ENCODE measurements around the gene EZH2. TPM values are rescaled to one million over a fixed set of nuclear protein-coding genes. Genes with fewer than 3 reads are reported as not detected.

Gene EZH2
- total and polyA plus RNA-seq, 12 donors = 0.53 to 4.6 (median 1.4) TPM

GRCh38 chr7:148825338-148825737 is 58.8 kb downstream of the EZH2 start:
- H3K27ac ChIP-seq = no peak overlapping the region
- H3K36me3 ChIP-seq = peaks cover 0 to 63% (median 0%) of the 10 kb centered on the region in 9 donors
- H3K4me3 ChIP-seq = no peak overlapping the region
- 80% methylated on average over 5 of the region's 5 CpGs for WGBS, 2 donors
- no peak for TF ChIP-seq CTCF (IDR thresholded peaks at IDR 0.05)
- no peaks in the 10 kb centered on the region for H3K4me1 ChIP-seq
- intact Hi-C loops (cut with DNase I) = loop anchor here in 1 of 10 donors (5.0 kb wide), 1 partner anchor 52 kb away; no protein-coding TSS in a partner anchor
- no peak for ATAC-seq
- H3K9me3 ChIP-seq = no peaks in the 10 kb centered on the region
- H3K27me3 ChIP-seq = no peaks in the 10 kb centered on the region
- DNase-seq = no peak

DNA sequence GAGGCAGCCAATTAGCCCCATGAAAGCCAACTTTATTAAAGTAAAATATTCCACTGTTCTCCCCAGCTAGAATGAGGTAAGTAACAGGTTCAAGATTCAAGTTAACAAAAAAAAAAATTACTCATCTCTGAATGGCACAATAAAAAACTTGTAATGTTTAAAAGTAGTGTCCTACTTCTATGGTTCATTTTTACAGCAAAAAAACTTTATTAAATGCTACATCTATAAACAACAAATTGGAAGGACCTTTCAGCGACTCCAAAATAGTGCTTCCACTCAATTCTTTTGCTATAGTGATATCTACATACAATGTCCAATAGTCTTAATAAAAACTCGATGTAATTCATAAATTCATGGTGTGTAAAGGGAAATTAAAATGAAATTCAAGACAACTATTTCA is 59.2 kb downstream of the EZH2 start:
- 97% methylated on average over 2 of the region's 2 CpGs for WGBS, 2 donors

DNA sequence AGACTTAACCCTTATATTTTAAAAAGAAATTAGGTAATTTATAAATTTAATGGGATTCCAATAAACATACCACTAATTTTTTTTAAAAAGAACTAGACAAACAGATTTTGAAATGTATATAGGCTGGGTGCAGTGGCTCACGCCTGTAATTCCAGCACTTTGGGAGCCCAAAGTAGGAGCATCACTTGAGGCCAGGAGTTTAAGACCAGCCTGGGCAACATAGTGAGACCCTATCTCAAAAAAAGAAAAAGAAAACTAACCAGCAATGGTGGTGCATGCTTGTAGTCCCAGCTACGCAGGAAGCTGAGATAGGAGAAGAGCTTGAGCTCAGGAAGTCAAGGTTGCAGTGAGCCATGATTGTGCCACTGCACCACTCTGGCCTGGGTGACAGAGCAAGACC is 62.7 kb downstream of the EZH2 start:
- DNase-seq (no peak), ATAC-seq (no peak)
- intact Hi-C loops (cut with DNase I) = no loop called here
- Histone ChIP-seq H3K4me3 (no peak overlapping the region), H3K9me3 (no peaks in the 10 kb centered on the region), H3K27ac (no peak overlapping the region), H3K36me3 (peaks cover 0 to 59% (median 0%) of the 10 kb centered on the region in 9 donors), H3K27me3 (no peaks in the 10 kb centered on the region), H3K4me1 (no peaks in the 10 kb centered on the region)
- 97 to 98% methylated on average over 2 of the region's 2 CpGs for WGBS, 2 donors
- TF ChIP-seq CTCF (IDR thresholded peaks at IDR 0.05) = no peak

More for the DNA sequence above, 59.2 kb downstream of the EZH2 start:
- H3K4me1 ChIP-seq = no peaks in the 10 kb centered on the region
- TF ChIP-seq CTCF (IDR thresholded peaks at IDR 0.05) = no peak
- no peak for ATAC-seq
- H3K27ac ChIP-seq = no peak overlapping the region
- H3K27me3 ChIP-seq = no peaks in the 10 kb centered on the region
- intact Hi-C loops (cut with DNase I) = loop anchor here in 1 of 10 donors (5.0 kb wide), 1 partner anchor 52 kb away; no protein-coding TSS in a partner anchor
- no peak for DNase-seq
- no peak overlapping the region for H3K4me3 ChIP-seq
- no peaks in the 10 kb centered on the region for H3K9me3 ChIP-seq
- H3K36me3 ChIP-seq = peaks cover 0 to 61% (median 0%) of the 10 kb centered on the region in 9 donors

DNA sequence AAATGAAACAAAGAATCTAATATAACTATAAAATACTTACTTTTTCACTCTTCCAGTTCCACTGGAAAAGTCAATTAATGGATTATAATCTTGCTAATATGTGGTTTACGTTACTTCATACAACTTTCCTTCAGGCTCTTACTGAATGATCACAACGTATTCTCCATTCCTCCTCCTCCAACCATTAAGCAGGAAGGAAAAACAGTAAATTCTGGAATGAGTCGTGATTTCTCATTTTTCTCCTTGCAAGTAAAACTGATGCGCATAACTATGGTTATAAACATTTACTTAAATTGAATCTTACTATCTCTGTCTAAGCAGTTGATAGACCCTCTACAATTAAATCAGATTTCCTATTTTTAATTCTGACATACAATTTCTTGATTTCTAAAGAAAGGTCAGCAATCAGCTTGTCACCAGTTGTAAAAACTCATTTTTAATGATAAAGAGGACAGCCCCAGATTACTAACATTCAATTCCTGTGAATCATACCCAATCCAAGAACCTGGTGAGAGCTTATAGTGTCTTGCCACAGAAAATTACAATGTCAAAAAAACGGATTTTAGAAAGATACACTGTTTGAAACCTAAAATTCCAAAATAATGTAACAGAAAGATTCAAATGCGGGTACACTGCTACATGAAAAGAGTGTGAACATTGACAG is 64.3 kb downstream of the EZH2 start:
- ATAC-seq = no peak
- no peak for DNase-seq
- H3K9me3 ChIP-seq = no peaks in the 10 kb centered on the region
- intact Hi-C loops (cut with DNase I) = no loop called here
- H3K4me3 ChIP-seq = no peak overlapping the region
- H3K4me1 ChIP-seq = no peaks in the 10 kb centered on the region
- no peak for TF ChIP-seq CTCF (IDR thresholded peaks at IDR 0.05)
- no peaks in the 10 kb centered on the region for H3K27me3 ChIP-seq
- WGBS, 2 donors = 83 to 86% methylated on average over 6 of the region's 6 CpGs
- H3K36me3 ChIP-seq = peaks cover 0 to 56% (median 0%) of the 10 kb centered on the region in 9 donors
- no peak overlapping the region for H3K27ac ChIP-seq
